ENCODE data around the gene TASP1.

TASP1 gene

GRCh38 chr20:13442986-13443385 is 195.7 kb downstream of the TASP1 start:
- no peak for DNase-seq (ENCODE audit: low read depth, low spot score)

GRCh38 chr20:13441388-13441787 is 197.3 kb downstream of the TASP1 start:
- DNase-seq (ENCODE audit: low read depth, low spot score): no peak

GRCh38 chr20:13436530-13436929 is 202.2 kb downstream of the TASP1 start:
- DNase-seq (ENCODE audit: low read depth, low spot score): no peak

- no peak for DNase-seq (ENCODE audit: low read depth, low spot score)
Measured at GRCh38 chr20:13432126-13432525, 206.6 kb downstream of the TASP1 start.

- DNase-seq (ENCODE audit: low read depth, low spot score): no peak
Measured at GRCh38 chr20:13430346-13431002, 208.3 kb downstream of the TASP1 start.

GRCh38 chr20:13428684-13429083 is 210.0 kb downstream of the TASP1 start:
- no peak for DNase-seq (ENCODE audit: low read depth, low spot score)

- DNase-seq (ENCODE audit: low read depth, low spot score): no peak
Measured at GRCh38 chr20:13426870-13427269, 211.9 kb downstream of the TASP1 start.

- DNase-seq (ENCODE audit: low read depth, low spot score): no peak
Measured at GRCh38 chr20:13425381-13426135, 213.2 kb downstream of the TASP1 start.

- no peak for DNase-seq (ENCODE audit: low read depth, low spot score)
Measured at GRCh38 chr20:13424174-13424833, 214.4 kb downstream of the TASP1 start.

GRCh38 chr20:13423472-13424173 is 215.1 kb downstream of the TASP1 start:
- no peak for DNase-seq (ENCODE audit: low read depth, low spot score)

GRCh38 chr20:13422637-13423036 is 216.1 kb downstream of the TASP1 start:
- DNase-seq (ENCODE audit: low read depth, low spot score): no peak

GRCh38 chr20:13420625-13421024 is 218.1 kb downstream of the TASP1 start:
- DNase-seq (ENCODE audit: low read depth, low spot score): no peak

GRCh38 chr20:13419477-13419876 is 219.3 kb downstream of the TASP1 start:
- DNase-seq (ENCODE audit: low read depth, low spot score): no peak

GRCh38 chr20:13418263-13419229 is 220.2 kb downstream of the TASP1 start:
- no peak for DNase-seq (ENCODE audit: low read depth, low spot score)

- DNase-seq (ENCODE audit: low read depth, low spot score): no peak
Measured at GRCh38 chr20:13416531-13416930, 222.2 kb downstream of the TASP1 start.

GRCh38 chr20:13412806-13413445 is 225.8 kb downstream of the TASP1 start:
- DNase-seq (ENCODE audit: low read depth, low spot score): no peak

GRCh38 chr20:13404293-13404692 is 234.4 kb downstream of the TASP1 start:
- no peak for DNase-seq (ENCODE audit: low read depth, low spot score)

- no peak for DNase-seq (ENCODE audit: low read depth, low spot score)
Measured at GRCh38 chr20:13403453-13403852, 235.3 kb downstream of the TASP1 start.

GRCh38 chr20:13402986-13403385 is 235.7 kb downstream of the TASP1 start:
- no peak for DNase-seq (ENCODE audit: low read depth, low spot score)

- no peak for DNase-seq (ENCODE audit: low read depth, low spot score)
Measured at GRCh38 chr20:13402171-13402760, 236.5 kb downstream of the TASP1 start.

Measured in brain pericyte (primary cell).